ENCODE results near the gene BHLHE23. TPM values are rescaled to one million over a fixed set of nuclear protein-coding genes. Genes with fewer than 3 reads are reported as not detected.

Gene BHLHE23
- total RNA-seq, 2 donors from 2014 or later, result 4.0 TPM; not detected in 1

DNA sequence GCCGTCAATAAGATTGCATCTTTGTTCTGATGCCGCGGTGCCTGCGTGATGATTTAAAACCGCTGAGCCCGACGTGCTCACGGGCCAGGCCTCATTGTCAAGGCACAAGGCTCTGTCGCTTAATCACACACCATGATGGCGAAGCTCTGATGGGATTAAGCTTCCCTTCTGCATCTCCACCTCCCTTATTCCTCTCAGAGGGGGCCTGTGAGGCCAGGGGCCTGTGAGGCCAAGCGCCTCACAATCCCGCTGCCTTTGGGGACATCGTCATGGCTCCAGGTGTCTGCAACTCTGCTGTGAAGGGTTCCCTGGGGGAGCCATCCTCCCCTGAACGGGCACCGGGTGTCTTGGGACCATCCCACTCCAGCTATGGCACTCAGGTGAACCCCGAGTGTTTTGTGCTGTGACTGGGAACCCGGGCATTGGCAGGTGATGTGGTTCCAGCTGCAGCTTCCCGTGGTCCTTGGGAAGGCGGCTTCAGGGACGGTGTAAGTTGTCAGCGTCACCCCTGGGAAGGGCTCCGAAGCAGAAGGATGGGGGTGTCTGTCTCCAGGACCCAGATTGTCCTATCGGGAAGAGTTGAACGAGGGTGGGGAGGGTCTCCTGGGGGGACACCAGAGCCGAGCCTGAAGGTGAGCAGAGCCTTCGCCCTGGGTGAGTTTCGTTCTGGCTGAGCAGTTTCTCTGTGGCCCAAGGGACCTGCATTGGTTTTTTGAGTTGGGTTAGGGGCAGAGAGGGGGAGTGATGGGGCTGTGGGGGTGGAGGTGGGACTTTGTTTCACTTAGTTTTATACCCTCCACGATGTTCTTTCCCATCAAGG lies 18.0 kb upstream of the BHLHE23 start:
- H3K9me3 ChIP-seq, result no peaks in the 10 kb centered on the region
- H3K4me3 ChIP-seq, result no peak overlapping the region
- peaks cover 35% of the 10 kb centered on the region for H3K27me3 ChIP-seq (replicated peaks; ENCODE audit: insufficient read depth)
- no peaks in the 10 kb centered on the region for H3K36me3 ChIP-seq
- H3K4me1 ChIP-seq (replicated peaks), result no peaks in the 10 kb centered on the region
- no peak for DNase-seq (ENCODE audit: low spot score)
- WGBS, result 63% methylated on average over 28 of the region's 28 CpGs
- TF ChIP-seq, protein P1, sequence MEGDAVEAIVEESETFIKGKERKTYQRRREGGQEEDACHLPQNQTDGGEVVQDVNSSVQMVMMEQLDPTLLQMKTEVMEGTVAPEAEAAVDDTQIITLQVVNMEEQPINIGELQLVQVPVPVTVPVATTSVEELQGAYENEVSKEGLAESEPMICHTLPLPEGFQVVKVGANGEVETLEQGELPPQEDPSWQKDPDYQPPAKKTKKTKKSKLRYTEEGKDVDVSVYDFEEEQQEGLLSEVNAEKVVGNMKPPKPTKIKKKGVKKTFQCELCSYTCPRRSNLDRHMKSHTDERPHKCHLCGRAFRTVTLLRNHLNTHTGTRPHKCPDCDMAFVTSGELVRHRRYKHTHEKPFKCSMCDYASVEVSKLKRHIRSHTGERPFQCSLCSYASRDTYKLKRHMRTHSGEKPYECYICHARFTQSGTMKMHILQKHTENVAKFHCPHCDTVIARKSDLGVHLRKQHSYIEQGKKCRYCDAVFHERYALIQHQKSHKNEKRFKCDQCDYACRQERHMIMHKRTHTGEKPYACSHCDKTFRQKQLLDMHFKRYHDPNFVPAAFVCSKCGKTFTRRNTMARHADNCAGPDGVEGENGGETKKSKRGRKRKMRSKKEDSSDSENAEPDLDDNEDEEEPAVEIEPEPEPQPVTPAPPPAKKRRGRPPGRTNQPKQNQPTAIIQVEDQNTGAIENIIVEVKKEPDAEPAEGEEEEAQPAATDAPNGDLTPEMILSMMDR (IDR thresholded peaks at IDR 0.05), result no peak
- TF ChIP-seq POLR2A (IDR thresholded peaks at IDR 0.05) (no peak), POLR2AphosphoS5 (IDR thresholded peaks at IDR 0.05) (no peak)
- intact Hi-C loops (cut with DNase I), result no loop called here
- H3K27ac ChIP-seq, result no peak overlapping the region

DNA sequence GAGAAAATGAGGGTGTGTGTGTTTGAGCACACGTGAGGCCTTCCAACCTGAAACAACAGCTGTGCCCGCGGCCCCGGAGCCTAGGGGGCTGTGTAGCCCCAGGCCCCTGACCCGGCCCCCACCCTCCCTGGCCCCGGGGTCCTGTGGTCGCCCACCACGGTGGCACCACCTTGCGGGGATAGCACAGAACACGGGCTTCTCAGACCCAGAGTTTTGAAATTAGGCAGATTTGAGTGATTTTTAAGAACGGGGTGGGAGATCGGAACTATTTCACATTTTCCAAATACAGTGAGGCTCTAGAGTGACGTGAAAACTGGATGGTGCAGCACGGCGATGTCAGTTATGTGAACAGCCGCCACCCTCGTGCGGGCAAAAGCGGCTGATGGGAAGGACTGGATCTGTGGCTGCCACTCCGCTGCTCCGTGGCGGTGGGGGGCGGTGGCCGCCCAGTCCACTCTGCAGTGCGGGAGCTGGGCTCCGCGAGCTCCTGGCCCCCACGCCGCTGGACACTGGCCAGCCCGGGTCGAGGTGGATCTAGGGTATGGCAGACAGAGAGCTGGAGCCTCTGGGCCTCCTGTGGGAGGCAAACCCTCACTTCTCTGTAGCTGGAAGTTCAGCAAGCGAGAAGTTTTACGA lies 17.3 kb upstream of the BHLHE23 start:
- WGBS, result 51% methylated on average over 33 of the region's 33 CpGs
- no peak for DNase-seq (ENCODE audit: low spot score)
- Histone ChIP-seq H3K4me1 (replicated peaks) (no peaks in the 10 kb centered on the region), H3K27ac (no peak overlapping the region), H3K36me3 (no peaks in the 10 kb centered on the region), H3K4me3 (no peak overlapping the region), H3K27me3 (replicated peaks; ENCODE audit: insufficient read depth) (peaks cover 35% of the 10 kb centered on the region), H3K9me3 (no peaks in the 10 kb centered on the region)
- intact Hi-C loops (cut with DNase I), result no loop called here
- TF ChIP-seq, protein P1 (IDR thresholded peaks at IDR 0.05), result no peak
- TF ChIP-seq POLR2AphosphoS5 (IDR thresholded peaks at IDR 0.05), result no peak

DNA sequence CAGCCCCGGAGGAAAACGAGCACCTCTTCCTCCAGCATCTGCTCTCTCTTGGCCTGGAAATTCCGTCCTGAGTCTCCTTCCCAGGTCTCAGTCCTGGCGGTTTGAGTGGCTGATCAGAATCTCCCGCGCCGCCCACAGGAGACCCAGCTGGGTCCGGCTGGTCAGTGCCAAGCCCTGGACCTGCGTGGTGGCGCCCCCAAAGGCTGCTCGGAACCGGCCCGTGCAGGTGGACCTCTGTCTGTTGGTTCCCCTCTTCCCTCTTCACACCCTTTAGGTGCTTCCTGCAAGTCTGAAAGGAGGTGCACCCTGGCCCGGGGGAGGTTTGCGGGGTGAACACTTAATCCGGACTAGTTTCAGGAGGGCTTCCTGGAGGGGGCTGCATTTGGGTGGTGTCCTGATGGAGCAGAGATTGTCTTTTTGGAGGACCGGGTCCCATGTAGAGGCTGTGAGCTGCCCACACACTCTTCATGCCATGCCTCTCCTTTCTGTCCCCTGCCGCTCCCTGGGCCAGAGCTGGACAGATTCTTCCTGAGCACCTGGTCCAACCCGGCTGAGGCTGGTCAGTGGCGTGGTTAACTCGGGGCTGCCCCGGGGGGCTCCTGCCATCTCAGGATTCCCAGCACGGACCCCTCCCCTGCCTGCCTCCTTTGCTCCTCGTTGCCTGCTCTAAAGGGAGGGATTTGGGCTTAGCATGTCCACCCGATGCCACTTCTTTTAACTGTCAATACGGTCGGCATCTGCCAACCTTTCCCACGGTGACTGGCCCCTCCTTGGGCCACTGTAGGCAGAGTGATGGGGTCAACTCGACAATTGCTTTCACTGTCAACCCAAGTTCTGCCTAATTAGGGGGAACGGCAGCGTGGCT lies 16.5 kb upstream of the BHLHE23 start:
- H3K27me3 ChIP-seq (replicated peaks; ENCODE audit: insufficient read depth), result peaks cover 31% of the 10 kb centered on the region

DNA sequence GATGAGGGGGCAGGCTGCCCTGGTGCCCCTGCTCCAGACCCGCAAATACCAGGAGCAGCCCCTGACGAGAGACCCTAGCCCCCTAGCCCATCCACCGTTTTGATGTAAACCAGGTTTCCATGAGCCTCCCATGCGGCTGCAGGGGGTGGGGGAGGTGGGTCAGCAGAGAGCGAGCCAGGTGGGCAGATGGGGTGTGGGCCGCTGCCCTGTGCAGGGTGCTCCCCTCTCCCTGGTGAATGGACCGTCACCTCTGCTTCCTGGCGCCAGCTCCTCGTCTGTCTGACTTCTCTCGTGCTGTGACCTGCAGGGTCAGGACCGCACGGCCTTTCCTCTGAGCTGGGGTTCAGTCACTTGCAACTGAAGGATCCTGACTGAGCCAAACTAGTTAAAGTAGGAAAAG lies 15.7 kb upstream of the BHLHE23 start:
- no peaks in the 10 kb centered on the region for H3K4me1 ChIP-seq (replicated peaks)
- no peak overlapping the region for H3K4me3 ChIP-seq
- intact Hi-C loops (cut with DNase I), result no loop called here
- DNase-seq (ENCODE audit: low spot score), result no peak
- H3K9me3 ChIP-seq, result no peaks in the 10 kb centered on the region
- TF ChIP-seq, protein P1 (IDR thresholded peaks at IDR 0.05), result no peak
- TF ChIP-seq POLR2A (IDR thresholded peaks at IDR 0.05) (no peak), POLR2AphosphoS5 (IDR thresholded peaks at IDR 0.05) (no peak)
- no peak overlapping the region for H3K27ac ChIP-seq
- 42% methylated on average over 11 of the region's 12 CpGs for WGBS
- no peaks in the 10 kb centered on the region for H3K36me3 ChIP-seq
- peaks cover 37% of the 10 kb centered on the region for H3K27me3 ChIP-seq (replicated peaks; ENCODE audit: insufficient read depth)

More for the DNA sequence above, 16.5 kb upstream of the BHLHE23 start:
- 66% methylated on average over 31 of the region's 31 CpGs for WGBS
- intact Hi-C loops (cut with DNase I), result no loop called here
- no peaks in the 10 kb centered on the region for H3K4me1 ChIP-seq (replicated peaks)
- no peak for DNase-seq (ENCODE audit: low spot score)
- no peaks in the 10 kb centered on the region for H3K9me3 ChIP-seq
- no peak overlapping the region for H3K4me3 ChIP-seq
- no peak for TF ChIP-seq POLR2A (IDR thresholded peaks at IDR 0.05)
- TF ChIP-seq POLR2AphosphoS5 (IDR thresholded peaks at IDR 0.05), result no peak
- TF ChIP-seq, protein P1 (IDR thresholded peaks at IDR 0.05), result no peak
- H3K27ac ChIP-seq, result no peak overlapping the region
- H3K36me3 ChIP-seq, result no peaks in the 10 kb centered on the region

Measured in prostate gland (tissue), 2 donors.